DMS153 (cell line): ENCODE data around the gene MCOLN1.

Source experiments
- DNase-seq: peaks from one replicate; lab custom pipeline; 2025; lab: John Stamatoyannopoulos, UW

The MCOLN1 gene

DNA sequence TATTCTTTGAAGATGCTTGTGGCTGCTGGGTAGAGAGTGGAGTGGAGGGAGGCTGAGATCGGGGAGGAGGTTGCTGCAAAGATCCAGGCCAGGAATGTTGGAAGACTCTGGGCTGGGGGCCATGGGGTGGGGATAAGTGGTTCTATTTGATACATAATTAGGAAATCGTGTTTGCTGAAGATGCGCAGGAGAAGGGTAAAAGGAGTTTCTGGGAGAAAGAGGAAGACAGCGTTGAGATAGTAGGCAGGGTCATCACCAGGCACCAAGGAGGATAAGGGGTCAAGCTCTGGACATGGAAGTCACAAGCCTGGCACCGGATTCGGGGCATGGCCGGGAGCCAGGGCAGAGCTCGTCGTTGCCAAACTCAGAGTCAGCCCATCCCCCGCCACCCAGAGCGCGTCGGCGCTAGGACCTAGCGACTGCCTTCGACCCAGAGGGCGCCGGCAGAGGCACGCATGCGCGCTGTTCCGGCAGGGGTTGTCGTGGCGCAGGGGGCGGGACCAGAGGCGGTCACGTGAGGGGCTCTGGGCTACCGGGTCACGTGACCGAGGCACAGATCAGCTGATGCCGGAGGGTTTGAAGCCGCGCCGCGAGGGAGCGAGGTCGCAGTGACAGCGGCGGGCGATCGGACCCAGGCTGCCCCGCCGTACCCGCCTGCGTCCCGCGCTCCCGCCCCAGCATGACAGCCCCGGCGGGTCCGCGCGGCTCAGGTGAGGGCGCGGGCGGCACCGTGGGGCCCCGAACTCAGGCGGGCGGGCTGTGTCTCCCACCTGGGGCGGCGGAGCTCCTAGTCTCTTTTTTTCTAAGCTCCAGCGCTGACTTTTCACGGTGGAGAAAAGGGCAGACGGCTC, at the start of gene MCOLN1:
TSS of gene MCOLN1 (plus strand) at position 553 of the 851 bp plus-strand sequence. CDS start at position 680, 127 bp downstream.
- DNase-seq: peak; percentile 93

DNA sequence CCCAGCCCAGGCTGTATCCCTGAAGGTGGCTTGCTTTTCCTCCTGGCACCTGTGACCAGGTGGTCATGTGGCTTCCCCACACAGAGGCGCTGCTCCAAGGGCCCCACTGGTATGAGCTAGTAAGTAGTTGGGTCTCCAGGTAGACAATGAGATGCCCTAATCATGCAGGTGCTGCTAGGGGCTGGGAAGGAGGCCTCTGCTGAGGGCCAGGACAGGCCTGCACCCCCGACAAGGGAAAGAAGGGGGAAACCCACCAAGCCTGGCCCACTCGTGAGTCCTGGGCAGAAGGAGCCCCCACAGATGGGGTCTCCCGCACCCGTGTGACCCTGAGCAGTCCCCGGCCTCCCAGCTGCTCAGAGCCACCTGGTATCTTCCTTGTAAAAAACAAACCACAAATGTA, 46.8 kb upstream of the MCOLN1 start:
- DNase-seq: no peak

DNA sequence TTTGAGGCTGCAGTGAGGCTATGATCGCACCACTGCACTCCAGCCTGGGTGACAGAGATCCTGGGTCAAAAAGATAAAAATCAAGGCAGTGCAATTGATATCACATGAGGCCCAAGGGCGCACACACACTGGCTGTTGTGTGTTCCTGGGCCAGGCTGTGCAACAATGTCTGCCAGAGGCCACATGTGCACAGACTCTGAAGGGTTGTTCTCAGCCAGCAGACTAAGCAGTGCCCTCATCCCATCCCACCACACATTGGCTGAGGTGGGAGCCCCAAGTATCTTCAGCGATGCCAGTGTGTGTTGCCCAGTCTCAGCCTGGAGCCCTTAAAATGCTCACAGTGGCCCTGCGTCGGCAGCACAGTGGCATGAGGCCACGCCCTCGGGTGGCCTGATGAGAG, 46.2 kb upstream of the MCOLN1 start:
- no peak for DNase-seq

DNA sequence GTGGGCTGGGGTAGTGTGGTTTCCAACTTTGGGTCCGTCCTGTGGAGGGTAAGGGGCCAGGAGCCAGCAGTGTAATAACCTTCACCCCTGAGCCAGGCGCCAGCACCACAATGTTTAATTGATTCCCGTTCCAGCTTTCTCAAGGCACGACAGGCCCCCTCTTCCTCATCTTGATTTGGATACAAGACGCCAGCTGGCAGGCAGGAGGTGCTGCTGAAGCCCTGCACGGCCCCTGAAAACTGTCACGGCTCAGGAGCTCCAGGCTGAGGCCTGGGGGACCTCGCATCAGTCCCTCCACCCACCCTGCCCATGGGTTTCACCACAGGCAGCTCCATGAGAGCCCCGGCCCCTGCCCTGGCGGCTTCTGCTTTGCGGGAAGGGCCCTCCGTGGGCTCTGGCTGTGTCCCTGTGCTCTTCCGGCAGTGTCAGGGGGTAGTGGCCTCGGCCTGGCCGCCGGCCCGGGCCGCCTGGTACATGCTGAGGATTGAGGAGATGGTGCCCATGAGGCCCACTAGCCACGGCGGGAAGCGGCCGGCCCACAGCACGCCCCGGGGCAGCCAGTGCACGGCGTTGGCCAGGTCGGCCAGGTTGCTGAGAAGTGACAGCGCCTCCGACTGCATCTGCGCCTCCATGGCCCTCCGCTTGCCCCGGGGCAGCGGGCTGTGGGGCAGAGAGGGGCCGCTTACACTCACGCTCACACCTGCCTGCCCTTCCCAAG, 45.5 kb upstream of the MCOLN1 start:
- DNase-seq: no peak

DNA sequence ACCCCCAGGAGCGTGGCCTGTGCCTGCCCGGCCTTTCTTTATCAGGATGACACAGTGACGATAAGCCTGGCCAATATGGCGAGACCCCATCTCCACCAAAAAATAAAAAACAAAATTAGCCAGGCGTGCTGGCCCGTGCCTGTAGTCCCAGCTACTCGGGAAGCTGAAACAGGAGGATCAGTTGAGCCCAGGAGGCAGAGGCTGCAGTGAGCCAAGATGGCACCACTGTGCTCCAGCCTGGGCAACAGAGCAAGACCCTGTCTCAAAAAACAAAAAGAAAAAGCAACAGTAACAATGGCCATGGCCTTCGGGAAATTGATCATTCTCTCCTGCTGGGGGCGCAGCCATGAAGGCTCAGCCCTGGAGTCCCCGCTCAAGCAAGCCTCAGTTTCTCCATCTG, 44.7 kb upstream of the MCOLN1 start:
- DNase-seq: no peak

DNA sequence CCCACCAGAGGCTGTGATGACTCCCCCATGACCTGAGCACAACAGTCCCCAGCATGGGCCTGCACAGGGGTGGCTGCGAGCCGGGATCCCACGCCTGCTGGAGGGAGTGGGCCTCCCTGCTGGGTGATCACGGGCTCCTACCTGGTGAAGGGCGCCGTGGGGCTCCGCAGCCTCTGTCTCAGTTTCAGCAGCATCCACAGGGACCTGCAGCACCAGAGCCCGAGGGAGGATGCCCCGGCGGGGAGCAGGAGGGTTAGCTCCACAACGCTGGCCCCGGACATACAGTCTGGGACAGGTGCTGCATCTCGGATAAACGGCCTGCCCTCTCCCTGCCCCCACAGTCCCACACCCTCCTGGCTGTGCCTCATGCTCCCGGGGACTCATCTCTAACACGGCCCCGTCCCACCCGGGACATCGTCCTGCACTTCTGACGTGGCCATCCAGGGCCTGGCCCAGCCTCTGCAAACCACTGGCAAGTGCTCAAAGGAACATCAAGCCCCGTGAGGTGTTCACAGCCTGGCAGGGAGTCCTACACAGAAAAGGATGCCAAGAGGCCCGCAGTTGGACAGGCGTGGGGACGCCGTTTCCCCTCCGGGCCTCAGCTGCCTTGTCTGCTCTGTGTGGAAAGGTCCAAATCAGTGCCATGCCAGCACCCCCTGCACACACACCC, 44.1 kb upstream of the MCOLN1 start:
- DNase-seq: no peak

DNA sequence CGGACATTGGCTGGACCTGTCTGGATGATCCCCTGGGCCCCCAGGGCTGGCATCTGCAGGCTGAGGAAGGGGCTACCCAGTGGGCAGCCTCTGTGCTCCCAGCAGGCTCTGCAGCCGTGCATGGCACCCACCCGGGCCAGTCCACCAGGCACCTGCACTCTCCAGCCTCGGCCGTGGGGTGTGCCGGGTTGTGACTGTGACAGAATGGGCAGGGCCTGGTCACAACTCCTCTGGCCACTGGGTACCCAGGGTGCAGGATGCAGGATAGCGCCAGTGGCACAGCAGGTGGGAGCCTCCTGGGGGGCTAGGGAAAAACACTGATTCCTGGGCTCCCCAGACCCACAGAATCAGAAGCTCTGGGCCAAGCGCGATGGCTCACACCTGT, 43.6 kb upstream of the MCOLN1 start:
- DNase-seq: no peak

DNA sequence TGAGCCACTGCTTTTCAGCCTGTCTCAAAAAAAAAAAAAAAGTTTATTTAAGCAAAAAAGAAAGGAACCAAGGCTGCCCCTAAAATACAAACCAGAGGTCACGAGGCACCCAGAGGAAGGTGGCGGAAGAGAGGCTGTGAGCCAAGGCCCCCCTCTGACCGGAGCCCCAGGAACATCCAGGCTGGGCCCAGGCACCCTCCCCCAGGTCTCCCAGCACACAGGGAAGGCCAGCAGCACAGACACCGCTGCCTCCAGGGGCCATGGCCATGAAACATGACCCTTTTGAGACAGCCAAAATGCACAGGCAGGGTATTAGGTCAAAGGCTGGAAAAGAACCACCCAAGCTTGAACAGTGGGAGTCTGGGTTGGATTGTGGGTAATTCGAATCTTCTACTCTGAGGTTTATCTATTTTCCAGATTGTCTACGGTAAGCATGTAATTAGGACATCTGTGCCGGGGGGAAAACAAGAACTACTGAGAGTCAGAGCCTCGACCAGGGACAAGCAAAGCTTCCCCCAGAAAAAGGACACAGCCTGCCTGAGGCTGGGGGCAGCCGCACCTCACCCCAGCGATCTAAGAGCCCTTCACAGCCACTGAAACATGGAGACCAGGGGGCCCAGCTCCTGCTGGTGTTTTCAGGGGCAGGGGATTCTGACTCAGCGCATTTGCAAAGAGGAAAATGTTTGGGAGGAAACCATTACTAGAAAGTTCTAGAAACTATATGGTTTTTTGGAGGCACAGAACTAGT, 42.0 kb upstream of the MCOLN1 start:
- DNase-seq: no peak

DNA sequence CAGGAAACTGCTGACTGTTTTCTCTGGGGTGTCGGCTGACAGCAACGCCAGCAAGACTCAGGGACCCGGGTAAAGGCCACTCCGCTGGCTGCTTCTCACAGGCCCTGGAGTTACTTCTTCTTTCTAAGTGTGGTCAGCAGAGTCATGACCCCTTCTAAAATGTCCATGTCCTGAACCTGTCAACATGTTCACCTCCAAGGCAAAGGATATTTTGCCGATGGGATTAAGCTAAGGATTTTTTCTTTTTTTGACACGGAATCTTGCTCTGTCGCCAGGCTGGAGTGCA, 41.5 kb upstream of the MCOLN1 start:
- no peak for DNase-seq

DNA sequence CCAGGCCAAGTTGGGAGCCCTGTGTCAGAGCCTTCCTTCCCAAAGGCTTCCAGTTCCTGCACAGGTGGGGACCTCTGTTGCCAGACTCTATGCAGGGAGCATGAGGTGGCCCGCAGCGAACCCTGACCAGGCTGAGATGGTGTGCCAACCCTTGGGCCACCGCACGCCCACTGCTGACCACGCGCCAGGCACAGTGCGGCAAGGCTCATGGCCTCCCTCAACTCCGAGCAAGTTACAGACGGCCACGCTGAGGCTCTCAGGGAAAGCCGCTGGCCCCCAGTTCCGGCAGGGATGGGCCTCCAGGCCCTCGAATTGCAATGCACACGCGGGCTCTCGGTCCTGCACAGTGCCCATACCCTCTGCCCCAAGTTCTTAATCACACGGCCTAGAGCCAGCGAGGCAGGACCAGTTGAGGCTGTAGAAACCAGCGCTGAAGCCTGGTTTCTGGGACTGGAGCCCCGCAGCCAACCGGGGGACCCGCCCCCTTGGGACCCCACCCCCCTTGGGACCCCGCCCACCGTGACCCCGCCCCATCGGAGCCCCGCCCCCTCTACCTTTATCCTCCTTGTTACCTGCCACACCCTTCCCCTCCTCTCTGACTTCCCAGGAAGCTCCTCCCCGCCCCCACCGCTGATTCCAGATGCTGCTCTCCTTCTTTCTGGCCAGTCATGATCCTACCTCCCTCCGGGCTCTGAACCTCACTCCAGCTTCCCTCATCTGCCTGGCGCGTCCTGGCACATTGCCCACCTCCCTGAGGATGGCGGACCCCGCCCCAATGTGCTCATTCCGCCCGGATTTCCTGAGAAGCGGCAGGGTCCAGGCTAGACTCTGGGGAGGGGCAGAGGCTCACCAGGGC, 39.6 kb upstream of the MCOLN1 start:
- peak; percentile 71 for DNase-seq

DNA sequence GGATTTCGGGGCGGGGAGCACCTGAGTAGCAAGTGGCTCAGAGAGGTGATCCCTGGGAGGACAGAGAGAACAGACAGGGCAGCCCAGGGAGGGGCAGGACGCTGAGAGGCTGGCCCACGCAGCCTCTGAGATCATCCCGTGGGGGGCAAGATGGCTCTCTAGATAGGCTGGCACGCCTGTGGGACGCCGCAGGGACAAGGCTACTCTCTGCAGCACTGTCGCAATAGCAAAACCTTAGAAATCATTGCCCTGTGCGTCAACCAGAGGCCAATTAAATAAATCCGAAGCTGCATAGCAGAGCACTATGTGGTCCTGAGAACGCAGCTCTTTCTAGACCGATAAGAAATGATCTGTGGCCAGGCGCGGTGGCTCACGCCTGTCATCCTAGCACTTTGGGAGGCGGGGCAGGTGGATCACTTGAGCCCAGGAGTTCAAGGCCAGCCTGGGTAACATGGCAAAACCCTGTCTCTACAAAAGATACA, 38.7 kb upstream of the MCOLN1 start:
- DNase-seq: no peak

DNA sequence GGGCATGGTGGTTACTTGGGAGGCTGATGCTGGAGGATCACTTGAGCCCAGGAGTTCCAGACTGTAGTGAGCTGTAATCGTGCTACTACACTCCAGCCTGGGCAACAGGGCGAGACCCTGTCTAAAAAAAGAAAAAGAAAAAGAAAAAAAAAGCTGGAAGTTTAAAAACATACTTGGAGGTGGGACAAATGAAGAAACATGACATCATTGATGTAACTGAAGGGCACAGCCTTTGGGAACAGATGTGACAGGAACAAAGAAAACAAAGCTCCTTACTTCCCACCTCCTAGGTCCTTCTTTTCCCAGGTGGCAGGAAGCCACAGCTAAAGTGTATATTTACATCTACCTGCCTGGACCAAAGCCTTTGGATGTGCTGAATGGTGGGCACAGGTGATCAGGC, 35.5 kb upstream of the MCOLN1 start:
- DNase-seq: no peak

DNA sequence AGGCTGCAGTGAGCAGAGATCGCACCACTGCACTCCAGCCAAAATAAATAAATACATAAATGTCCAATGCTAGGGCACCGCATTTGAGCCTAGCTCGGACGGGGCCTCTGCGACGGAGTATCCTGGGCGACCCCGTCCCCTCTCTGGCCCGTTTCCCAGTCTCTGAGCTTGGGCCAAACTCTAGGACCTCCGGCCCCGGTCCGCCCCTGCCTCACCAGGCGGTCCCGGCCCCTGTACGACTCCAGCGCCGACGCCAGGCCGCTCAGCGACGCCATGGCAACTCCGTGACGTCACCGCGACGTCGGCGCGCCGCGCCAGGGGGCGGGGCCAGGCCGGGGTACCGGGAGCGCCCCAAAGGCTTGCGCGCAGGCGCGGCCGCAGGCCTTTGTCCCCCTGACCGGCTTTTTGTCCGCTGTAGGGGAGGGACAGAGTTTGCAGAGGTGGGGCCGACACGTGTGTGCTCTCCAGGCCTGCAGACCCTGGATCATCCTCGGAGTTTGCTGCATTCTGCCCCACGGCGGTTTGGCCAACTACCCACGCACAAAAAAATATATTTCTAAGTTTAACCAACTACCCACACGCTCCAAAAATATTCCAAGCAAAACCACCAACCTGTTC, 33.6 kb upstream of the MCOLN1 start, which contains the start of gene PEX11G:
TSS of gene PEX11G (minus strand) at position 300 of the 618 bp plus-strand sequence. CDS start at position 275, 25 bp downstream.
- peak; percentile 82 for DNase-seq

DNA sequence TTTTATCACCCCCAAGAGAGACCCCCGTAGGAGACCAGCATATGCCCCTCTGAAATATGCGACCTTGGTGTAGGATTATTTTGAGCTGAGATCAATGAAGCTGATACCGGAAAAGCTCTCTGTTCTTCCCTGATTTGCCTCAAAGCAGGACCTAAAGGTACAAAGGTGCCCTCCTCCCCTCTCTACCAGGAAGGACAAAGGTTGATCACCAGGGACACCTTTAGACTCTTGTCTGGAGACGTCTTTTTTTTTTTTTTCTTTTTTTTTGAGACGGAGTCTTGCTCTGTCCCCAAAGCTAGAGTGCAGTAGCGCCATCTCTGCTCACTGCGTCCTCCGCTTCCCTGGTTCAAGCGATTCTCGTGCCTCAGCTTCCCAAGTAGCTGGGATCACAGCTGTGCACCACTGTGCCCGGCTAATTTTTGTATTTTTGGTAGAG, 32.8 kb upstream of the MCOLN1 start:
- DNase-seq: no peak

DNA sequence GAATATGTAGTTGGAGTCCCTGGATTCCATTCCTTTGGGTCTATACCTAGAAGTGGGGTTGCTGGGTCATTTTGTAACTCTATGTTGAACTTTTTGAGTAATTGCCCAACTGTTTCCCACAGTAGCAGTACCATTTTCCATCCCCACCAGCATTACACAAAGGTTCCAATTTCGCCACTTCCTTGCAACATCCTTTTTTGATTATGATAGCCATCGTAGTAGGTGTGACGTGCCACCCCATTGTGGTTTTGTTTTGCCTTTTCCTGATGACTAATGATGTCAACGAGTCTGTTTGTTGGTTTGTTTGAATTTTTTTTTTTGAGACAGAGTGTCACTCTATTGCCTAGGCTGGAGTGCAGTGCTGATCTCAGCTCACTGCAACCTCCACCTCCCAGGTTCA, 30.3 kb upstream of the MCOLN1 start:
- DNase-seq: no peak

DNA sequence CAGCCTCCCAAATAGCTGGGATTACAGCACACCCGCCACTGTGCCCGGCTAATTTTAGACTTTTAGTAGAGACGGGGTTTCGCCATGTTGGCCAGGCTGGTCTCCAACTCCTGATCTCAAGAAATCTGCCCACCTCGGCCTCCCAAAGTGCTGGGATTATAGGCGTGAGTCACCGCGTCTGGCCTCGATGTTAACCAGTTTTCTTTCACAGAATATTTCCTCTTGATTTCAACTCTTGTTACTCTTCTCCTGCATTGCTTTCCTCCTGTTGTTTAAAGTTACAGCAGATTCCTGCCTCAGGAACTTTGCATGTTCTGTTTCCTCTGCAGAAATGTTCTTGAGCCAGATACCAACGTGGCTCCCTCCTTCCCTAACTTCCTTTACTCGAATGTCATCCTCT, 29.9 kb upstream of the MCOLN1 start:
- no peak for DNase-seq

DNA sequence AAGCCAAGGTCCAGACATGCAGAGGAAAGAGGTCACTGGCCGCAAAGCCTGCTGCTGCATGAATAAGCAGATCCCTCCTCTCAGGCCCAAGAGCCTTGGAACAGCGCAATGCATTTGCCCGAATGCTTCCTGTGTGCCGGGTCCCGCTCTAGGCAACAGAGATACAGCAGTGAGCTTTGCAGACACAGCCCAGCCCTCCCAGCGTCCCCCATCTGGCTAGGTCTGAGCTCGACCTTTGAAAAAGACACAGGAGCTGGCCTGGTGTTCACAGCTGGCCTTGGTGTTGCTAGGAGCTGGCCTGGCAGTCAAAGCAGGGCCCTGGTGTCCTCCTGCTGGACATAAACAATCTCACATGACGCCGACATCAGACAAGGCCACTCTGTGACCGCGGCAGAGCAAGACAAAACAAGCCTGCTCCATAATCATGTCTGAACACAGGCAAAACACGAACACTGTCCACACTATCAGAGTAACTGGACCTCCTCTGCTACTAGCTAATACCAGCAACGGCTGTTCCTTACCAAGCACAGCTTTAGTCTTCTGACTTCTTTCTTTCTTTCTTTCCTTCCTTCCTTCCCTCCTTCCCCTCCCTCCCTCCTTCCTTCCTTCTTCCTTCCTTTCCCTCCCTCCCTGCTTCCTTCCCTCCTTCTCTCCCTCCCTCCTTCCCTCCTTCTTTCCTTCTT, 27.9 kb upstream of the MCOLN1 start:
- DNase-seq: no peak

DNA sequence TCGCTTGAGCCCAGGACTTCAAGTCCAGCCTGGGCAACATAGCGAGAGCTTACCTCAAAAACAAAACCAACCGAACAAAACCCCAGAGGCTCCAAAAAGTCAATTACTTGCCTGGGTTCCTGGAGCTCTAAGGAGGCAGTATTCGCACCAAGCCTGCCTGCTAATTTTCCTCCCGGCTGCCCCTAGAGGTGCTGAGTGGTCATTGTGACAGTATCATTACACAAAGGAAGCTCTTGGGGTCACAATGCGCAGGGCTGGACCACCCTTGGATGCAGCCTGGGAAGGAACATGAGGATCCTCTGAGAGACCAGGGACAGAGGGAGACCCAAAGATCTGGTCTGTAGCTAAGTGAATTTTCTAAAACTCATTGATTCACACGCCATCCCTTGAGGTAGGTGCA, 25.1 kb upstream of the MCOLN1 start:
- peak; percentile 6 for DNase-seq

DNA sequence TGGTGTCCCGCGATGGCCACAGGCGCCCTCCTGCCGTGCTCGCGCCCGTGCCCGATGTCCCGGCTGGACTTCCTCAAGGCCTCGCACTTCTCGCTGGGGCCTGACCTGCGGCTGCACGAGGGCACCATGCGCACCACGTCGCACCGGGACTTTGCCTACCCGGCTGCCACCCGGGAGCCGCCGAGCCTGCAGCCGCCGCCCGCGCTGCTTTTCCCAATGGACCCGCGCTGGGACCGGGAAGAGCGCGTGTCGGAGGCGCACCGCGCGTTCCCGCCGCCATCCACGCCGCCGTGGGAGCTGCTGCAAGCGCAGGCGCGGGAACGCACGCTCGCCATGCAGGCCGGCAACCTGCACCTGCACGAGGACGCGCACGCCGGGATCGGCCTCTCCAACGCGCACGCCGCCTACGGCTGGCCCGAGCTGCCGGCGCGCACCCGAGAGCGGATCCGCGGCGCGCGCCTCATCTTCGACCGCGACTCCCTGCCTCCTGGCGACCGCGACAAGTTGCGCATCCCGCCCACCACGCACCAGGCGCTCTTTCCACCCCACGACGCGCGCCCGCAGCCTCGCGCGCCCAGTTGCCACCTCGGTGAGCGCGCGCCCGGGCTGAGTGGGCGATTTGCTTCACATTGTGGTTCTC, 21.5 kb upstream of the MCOLN1 start:
- peak; percentile 84 for DNase-seq

DNA sequence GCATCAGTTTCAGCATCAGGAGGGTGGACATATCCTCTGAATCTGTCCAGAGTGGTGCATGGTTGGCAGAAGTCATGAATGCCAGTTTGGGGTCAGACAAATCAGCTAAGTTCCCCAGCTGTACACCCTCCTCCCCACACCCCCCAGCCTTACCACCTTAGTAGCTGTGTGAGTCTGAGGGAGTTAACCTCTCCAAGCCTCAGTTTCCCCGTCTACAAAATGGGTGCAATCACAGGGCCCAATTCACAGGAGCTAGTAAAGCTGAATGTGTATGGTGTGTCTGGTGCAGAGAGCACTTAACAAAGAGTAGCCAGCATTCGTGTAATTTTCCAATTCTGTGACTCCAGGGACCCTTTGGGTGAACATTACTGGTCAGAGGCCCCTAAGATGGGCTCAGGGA, 19.9 kb upstream of the MCOLN1 start:
- no peak for DNase-seq
